Memory B cell (primary cell): ENCODE measurements around the gene AKR1B15.

Source experiments
- ATAC-seq: fragments of 150-1000 bp; cut with Tn5 transposase; 2 replicates; pipeline ENCODE4 v1.10.0; 2021; ENCODE audit warnings: low read depth, mild to moderate bottlenecking, moderate library complexity
- DNase-seq, 2 donors: peaks; one replicate each; pipeline ENCODE4 v3.0.0; 2022; ENCODE audit warnings: low spot score in 2 of 2
- H3K27ac Mint-ChIP-seq: one replicate; pipeline ENCODE4 v1.8.0; 2022; ENCODE audit warnings: mild to moderate bottlenecking, moderate library complexity, mixed read lengths
- H3K27me3 Mint-ChIP-seq: one replicate; pipeline ENCODE4 v1.8.0; 2022; ENCODE audit warnings: mixed read lengths
- H3K36me3 Mint-ChIP-seq: one replicate; pipeline ENCODE4 v1.8.0; 2022; ENCODE audit warnings: mild to moderate bottlenecking, mixed read lengths
- H3K4me1 Mint-ChIP-seq: one replicate; pipeline ENCODE4 v1.8.0; 2022; ENCODE audit warnings: mixed read lengths
- H3K4me3 Mint-ChIP-seq: one replicate; pipeline ENCODE4 v1.8.0; 2022; ENCODE audit warnings: mild to moderate bottlenecking, moderate library complexity, mixed read lengths
- H3K9me3 Mint-ChIP-seq: one replicate; pipeline ENCODE4 v1.8.0; 2022; ENCODE audit warnings: mixed read lengths

Gene AKR1B15

GRCh38 chr7:134599371-134599770 is 50.5 kb downstream of the AKR1B15 start:
- Mint-ChIP-seq H3K4me1 (peaks cover 2% of the 10 kb centered on the region), H3K36me3 (no peaks in the 10 kb centered on the region), H3K4me3 (no peak overlapping the region), H3K27me3 (no peaks in the 10 kb centered on the region), H3K9me3 (peaks cover 7% of the 10 kb centered on the region), H3K27ac (no peak overlapping the region)
- ATAC-seq (no peak), DNase-seq (no peak)

GRCh38 chr7:134601459-134601858 is 52.5 kb downstream of the AKR1B15 start:
- peaks cover 4% of the 10 kb centered on the region for H3K4me1 Mint-ChIP-seq

GRCh38 chr7:134602881-134603451 is 54.1 kb downstream of the AKR1B15 start:
- Mint-ChIP-seq H3K36me3 (no peaks in the 10 kb centered on the region), H3K27ac (no peak overlapping the region), H3K4me3 (no peak overlapping the region), H3K9me3 (peaks cover 5% of the 10 kb centered on the region), H3K4me1 (peaks cover 3% of the 10 kb centered on the region), H3K27me3 (peaks cover 7% of the 10 kb centered on the region)
- ATAC-seq, result no peak
- DNase-seq, result no peak

More at GRCh38 chr7:134601459-134601858, 52.5 kb downstream of the AKR1B15 start:
- H3K4me3 Mint-ChIP-seq, result no peak overlapping the region
- no peak overlapping the region for H3K27ac Mint-ChIP-seq
- peaks cover 7% of the 10 kb centered on the region for H3K9me3 Mint-ChIP-seq
- ATAC-seq, result no peak
- no peak for DNase-seq
- H3K36me3 Mint-ChIP-seq, result no peaks in the 10 kb centered on the region
- peaks cover 1% of the 10 kb centered on the region for H3K27me3 Mint-ChIP-seq

GRCh38 chr7:134605978-134606923 is 57.3 kb downstream of the AKR1B15 start:
- no peaks in the 10 kb centered on the region for H3K9me3 Mint-ChIP-seq
- peaks cover 3% of the 10 kb centered on the region for H3K4me1 Mint-ChIP-seq
- H3K27ac Mint-ChIP-seq, result no peak overlapping the region
- DNase-seq, result peak; percentile 54 to 58
- H3K36me3 Mint-ChIP-seq, result no peaks in the 10 kb centered on the region
- ATAC-seq, result peak; percentile 92
- no peak overlapping the region for H3K4me3 Mint-ChIP-seq
- peaks cover 15% of the 10 kb centered on the region for H3K27me3 Mint-ChIP-seq

- ATAC-seq (no peak), DNase-seq (no peak)
- Mint-ChIP-seq H3K4me1 (no peaks in the 10 kb centered on the region), H3K9me3 (no peaks in the 10 kb centered on the region), H3K27ac (no peak overlapping the region), H3K4me3 (no peak overlapping the region), H3K36me3 (no peaks in the 10 kb centered on the region), H3K27me3 (peaks cover 21% of the 10 kb centered on the region)
Measured at GRCh38 chr7:134611611-134612151, 62.8 kb downstream of the AKR1B15 start.

- peaks cover 22% of the 10 kb centered on the region for H3K27me3 Mint-ChIP-seq
- no peaks in the 10 kb centered on the region for H3K36me3 Mint-ChIP-seq
- no peak overlapping the region for H3K27ac Mint-ChIP-seq
- no peaks in the 10 kb centered on the region for H3K9me3 Mint-ChIP-seq
- no peak overlapping the region for H3K4me3 Mint-ChIP-seq
- ATAC-seq (no peak), DNase-seq (no peak)
- H3K4me1 Mint-ChIP-seq, result no peaks in the 10 kb centered on the region
Measured at GRCh38 chr7:134612197-134612596, 63.3 kb downstream of the AKR1B15 start.

GRCh38 chr7:134613623-134614347 is 64.9 kb downstream of the AKR1B15 start:
- H3K36me3 Mint-ChIP-seq, result no peaks in the 10 kb centered on the region
- ATAC-seq (no peak), DNase-seq (no peak)
- no peak overlapping the region for H3K4me3 Mint-ChIP-seq
- no peak overlapping the region for H3K27ac Mint-ChIP-seq
- H3K27me3 Mint-ChIP-seq, result peaks cover 25% of the 10 kb centered on the region
- no peaks in the 10 kb centered on the region for H3K9me3 Mint-ChIP-seq
- no peaks in the 10 kb centered on the region for H3K4me1 Mint-ChIP-seq

- no peaks in the 10 kb centered on the region for H3K4me1 Mint-ChIP-seq
- H3K36me3 Mint-ChIP-seq, result no peaks in the 10 kb centered on the region
- DNase-seq, result no peak
- peaks cover 19% of the 10 kb centered on the region for H3K27me3 Mint-ChIP-seq
- no peaks in the 10 kb centered on the region for H3K9me3 Mint-ChIP-seq
- no peak for ATAC-seq
- H3K4me3 Mint-ChIP-seq, result no peak overlapping the region
- no peak overlapping the region for H3K27ac Mint-ChIP-seq
Measured at GRCh38 chr7:134616611-134617010, 67.7 kb downstream of the AKR1B15 start.

- H3K4me3 Mint-ChIP-seq, result no peak overlapping the region
- DNase-seq (no peak), ATAC-seq (no peak)
- no peaks in the 10 kb centered on the region for H3K4me1 Mint-ChIP-seq
- H3K9me3 Mint-ChIP-seq, result no peaks in the 10 kb centered on the region
- no peak overlapping the region for H3K27ac Mint-ChIP-seq
- peaks cover 21% of the 10 kb centered on the region for H3K27me3 Mint-ChIP-seq
- no peaks in the 10 kb centered on the region for H3K36me3 Mint-ChIP-seq
Measured at GRCh38 chr7:134618756-134619530, 70.0 kb downstream of the AKR1B15 start.

- Mint-ChIP-seq H3K4me3 (no peak overlapping the region), H3K4me1 (no peaks in the 10 kb centered on the region), H3K9me3 (no peaks in the 10 kb centered on the region), H3K36me3 (no peaks in the 10 kb centered on the region), H3K27ac (no peak overlapping the region), H3K27me3 (peaks cover 21% of the 10 kb centered on the region)
- ATAC-seq (no peak), DNase-seq (no peak)
Measured at GRCh38 chr7:134619627-134620331, 70.9 kb downstream of the AKR1B15 start.

GRCh38 chr7:134622303-134622995 is 73.5 kb downstream of the AKR1B15 start:
- H3K4me3 Mint-ChIP-seq, result no peak overlapping the region
- ATAC-seq (no peak), DNase-seq (no peak)
- H3K27ac Mint-ChIP-seq, result no peak overlapping the region
- H3K27me3 Mint-ChIP-seq, result peaks cover 14% of the 10 kb centered on the region
- H3K9me3 Mint-ChIP-seq, result no peaks in the 10 kb centered on the region
- no peaks in the 10 kb centered on the region for H3K4me1 Mint-ChIP-seq
- no peaks in the 10 kb centered on the region for H3K36me3 Mint-ChIP-seq

- Mint-ChIP-seq H3K4me1 (no peaks in the 10 kb centered on the region), H3K27me3 (peaks cover 9% of the 10 kb centered on the region), H3K36me3 (no peaks in the 10 kb centered on the region), H3K4me3 (no peak overlapping the region), H3K27ac (no peak overlapping the region), H3K9me3 (no peaks in the 10 kb centered on the region)
- DNase-seq (no peak), ATAC-seq (no peak)
Measured at GRCh38 chr7:134623193-134623592, 74.3 kb downstream of the AKR1B15 start.
